ENCODE measurements around the gene CCDC90B.

Gene CCDC90B

GRCh38 chr11:83222499-83222898 is 63.7 kb downstream of the CCDC90B start:
- no peak for DNase-seq

DNA sequence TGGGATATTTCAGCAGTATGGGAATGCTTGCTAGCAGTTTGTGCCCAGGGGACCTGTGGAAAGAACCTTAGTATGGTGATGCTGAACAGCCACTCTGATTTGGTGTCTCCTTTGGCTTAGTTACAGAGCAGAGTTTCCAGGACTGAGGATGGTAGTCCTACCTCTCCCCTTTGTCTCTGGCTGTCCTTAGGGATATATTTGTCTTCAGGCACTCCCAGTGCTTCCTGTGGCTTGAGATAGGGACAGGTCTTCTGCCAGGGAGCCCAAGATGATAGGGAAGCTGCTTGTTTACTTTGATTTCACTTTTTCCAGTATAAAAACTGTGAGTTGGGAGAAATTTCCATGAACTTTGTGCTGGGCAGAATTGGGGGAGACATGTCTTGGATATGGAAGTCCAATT is 64.5 kb downstream of the CCDC90B start:
- no peak for DNase-seq

GRCh38 chr11:83220260-83220659 is 65.9 kb downstream of the CCDC90B start:
- no peak for DNase-seq

GRCh38 chr11:83219095-83219494 is 67.1 kb downstream of the CCDC90B start:
- DNase-seq: no peak
